ENCODE results near the gene SPATS1.

Gene SPATS1

DNA sequence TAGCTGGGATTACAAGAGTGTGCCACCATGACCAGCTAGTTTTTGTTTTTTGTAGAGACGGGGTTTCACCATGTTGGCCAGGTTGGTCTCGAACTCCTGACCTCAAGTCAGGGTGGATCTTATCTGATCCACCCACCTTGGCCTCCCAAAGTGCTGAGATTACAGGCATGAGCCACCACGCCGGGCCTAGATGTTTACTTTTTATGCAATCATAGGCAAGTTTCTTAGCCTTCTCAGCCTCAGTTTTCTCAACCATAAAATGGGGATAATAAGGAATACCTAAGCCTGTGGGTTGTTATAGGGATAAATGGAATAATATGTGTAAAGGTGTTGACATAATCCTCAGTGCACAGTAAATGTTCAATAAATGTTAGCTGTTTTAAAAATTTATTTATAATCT lies 9.8 kb downstream of the SPATS1 start:
- DNase-seq (ENCODE audit: low spot score) = no peak
- TF ChIP-seq, protein P1, sequence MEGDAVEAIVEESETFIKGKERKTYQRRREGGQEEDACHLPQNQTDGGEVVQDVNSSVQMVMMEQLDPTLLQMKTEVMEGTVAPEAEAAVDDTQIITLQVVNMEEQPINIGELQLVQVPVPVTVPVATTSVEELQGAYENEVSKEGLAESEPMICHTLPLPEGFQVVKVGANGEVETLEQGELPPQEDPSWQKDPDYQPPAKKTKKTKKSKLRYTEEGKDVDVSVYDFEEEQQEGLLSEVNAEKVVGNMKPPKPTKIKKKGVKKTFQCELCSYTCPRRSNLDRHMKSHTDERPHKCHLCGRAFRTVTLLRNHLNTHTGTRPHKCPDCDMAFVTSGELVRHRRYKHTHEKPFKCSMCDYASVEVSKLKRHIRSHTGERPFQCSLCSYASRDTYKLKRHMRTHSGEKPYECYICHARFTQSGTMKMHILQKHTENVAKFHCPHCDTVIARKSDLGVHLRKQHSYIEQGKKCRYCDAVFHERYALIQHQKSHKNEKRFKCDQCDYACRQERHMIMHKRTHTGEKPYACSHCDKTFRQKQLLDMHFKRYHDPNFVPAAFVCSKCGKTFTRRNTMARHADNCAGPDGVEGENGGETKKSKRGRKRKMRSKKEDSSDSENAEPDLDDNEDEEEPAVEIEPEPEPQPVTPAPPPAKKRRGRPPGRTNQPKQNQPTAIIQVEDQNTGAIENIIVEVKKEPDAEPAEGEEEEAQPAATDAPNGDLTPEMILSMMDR (IDR thresholded peaks at IDR 0.05; ENCODE audit: extremely low read depth, missing control alignments) = no peak

DNA sequence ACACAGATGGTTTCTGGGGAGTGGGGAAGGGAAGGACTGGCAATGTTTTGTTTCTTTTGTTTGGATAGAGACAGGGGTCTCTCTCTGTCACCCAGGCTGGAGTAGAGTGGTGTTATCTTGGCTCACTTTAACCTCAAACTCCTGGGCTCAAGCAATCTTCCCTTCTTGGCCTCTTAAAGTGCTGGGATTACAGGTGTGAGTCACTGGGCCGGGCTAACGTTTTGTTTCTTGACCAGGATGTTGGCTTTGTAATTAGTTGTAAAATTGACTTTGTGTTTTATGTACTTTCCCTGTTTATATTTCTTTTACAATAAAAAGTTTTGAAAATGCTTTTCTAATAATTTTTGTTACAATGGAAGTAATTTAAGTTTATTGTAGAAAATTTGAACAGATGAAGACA lies 10.9 kb downstream of the SPATS1 start:
- DNase-seq (ENCODE audit: low spot score) = no peak
- TF ChIP-seq, protein P1 (IDR thresholded peaks at IDR 0.05; ENCODE audit: extremely low read depth, missing control alignments) = no peak

DNA sequence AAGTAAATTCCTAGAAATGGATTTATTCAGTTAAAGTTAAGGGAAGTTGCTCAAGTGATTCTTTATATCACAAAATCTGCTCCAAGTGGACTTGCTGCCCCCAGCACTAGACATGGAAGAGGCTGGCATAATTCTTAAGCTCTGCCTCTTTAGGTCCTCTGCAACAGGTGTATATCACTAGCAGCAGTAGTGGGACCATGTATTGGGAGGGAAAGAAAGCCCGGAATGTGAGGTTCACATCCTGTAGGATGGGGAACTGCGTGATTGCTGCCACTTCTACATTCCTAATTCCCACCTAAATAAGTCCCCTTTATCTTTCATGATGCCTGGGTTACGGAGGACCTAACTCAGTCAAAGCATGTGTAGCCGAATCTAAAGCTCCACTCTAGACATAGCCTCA lies 13.2 kb downstream of the SPATS1 start:
- DNase-seq (ENCODE audit: low spot score) = no peak
- TF ChIP-seq, protein P1 (IDR thresholded peaks at IDR 0.05; ENCODE audit: extremely low read depth, missing control alignments) = no peak

DNA sequence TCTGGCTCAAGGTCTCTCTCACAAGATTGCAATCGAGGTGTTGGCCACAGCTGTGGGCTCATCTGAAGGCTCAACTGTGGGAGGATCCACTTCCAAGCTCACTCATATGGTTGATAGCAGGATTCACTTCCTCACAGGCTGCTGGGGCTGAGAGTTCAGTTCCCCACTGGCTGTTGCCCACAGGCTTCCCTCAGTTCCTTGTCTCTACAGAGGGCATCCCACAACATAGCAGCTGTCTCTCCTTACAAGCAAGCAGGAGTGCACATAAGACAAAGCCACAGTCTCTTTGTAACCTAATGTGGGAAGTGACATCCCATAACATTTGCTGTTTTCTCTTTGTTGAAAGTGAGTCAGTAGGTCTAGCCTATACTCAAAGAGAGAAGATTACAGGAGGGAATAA lies 14.0 kb downstream of the SPATS1 start:
- TF ChIP-seq, protein P1 (IDR thresholded peaks at IDR 0.05; ENCODE audit: extremely low read depth, missing control alignments) = no peak
- DNase-seq (ENCODE audit: low spot score) = no peak

DNA sequence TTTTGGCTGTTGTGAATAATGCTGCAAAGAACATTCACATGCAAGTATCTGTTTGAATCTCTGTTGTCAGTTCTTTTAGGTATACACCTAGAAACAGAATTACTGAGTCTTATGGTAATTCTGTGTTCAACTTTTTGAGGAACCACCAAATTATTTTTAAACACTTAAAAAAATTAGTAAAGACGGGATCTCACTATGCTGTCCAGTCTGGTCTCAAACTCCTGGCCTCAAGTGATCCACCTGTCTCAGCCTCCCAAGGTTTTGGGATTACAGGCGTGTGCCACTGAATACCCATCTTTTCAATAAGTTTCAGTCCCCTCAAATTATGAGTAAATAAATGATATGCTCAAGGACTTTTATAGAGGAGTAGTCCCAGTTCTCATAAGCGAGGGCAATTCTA lies 17.5 kb downstream of the SPATS1 start:
- TF ChIP-seq, protein P1 (IDR thresholded peaks at IDR 0.05; ENCODE audit: extremely low read depth, missing control alignments) = no peak
- no peak for DNase-seq (ENCODE audit: low spot score)

DNA sequence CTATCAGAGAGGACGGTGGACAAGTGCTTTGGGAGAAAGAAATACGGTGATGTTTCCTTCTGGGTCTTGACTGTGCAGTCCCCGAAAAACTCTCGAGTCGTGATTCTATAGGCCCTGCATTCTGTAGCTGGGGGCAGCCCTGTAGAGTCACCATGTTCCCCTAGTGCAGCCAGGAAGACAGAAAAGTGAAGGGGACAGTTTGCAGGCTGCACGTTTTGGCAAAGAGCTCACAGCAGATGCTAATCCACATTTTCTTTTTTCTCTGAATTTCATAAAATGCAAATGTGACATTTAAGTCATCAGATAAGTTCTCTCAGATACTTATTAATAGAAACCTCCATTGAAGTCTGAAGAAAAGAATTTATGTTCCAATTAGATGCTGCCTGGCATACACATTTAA lies 19.5 kb downstream of the SPATS1 start:
- TF ChIP-seq, protein P1 (IDR thresholded peaks at IDR 0.05; ENCODE audit: extremely low read depth, missing control alignments) = no peak
- DNase-seq (ENCODE audit: low spot score) = no peak

DNA sequence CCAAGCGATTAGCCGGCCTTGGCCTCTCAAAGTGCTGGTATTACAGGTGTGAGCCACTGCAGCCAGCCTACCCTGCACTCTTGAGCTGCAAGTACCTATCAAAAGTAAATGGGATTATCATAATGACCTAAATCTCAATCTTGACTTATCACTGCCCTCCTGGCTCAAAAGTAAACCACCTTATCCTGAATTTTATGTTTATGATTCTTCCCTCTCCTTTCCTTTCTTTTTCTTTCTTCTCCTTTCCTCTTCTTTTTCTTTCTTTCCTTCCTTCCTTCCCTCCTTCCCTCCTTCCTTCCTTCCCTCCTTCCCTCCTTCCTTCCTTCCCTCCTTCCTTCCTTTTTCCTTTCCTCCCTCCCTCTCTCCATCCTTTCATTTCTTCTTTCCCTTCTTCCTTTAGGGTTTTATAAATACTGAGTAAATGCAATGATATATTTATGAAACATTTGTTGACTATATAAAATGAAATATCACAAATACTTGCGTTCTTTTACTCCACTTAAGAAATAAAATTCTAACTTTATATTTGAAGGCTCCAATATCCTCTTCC lies 21.0 kb downstream of the SPATS1 start:
- TF ChIP-seq, protein P1 (IDR thresholded peaks at IDR 0.05; ENCODE audit: extremely low read depth, missing control alignments) = no peak
- DNase-seq (ENCODE audit: low spot score) = no peak
